Peyer's patch (tissue), 4 donors: ENCODE data around the gene STRADB.
A peak's percentile ranks its signal among the peaks of the same experiment; 100 is the strongest.

Experiments used
- CTCF ChIP-seq, 6 experiments: fragments of 450-650 bp in 4 of 6; fragments of 200-600 bp in 2 of 6; sonication (generic) in 1 of 6; IDR thresholded peaks; one replicate each; pipeline ENCODE4 v1.5.1; 2017 to 2019; ENCODE audit warnings: antibody characterized with exemption in 6 of 6, mild to moderate bottlenecking in 3 of 6, moderate library complexity in 1 of 6
- POLR2A ChIP-seq, 2 donors: fragments of 450-650 bp; IDR thresholded peaks; one replicate each; pipeline ENCODE4 v1.5.1; 2017; ENCODE audit warnings: antibody characterized with exemption in 2 of 2, mild to moderate bottlenecking in 2 of 2, moderate library complexity in 2 of 2

- peak in 3 of 6 experiments; percentile 28 to 60 (median 38) for TF ChIP-seq CTCF (IDR thresholded peaks at IDR 0.05)
- TF ChIP-seq POLR2A (IDR thresholded peaks at IDR 0.05): no peak
Measured at GRCh38 chr2:201419057-201419635, 32.4 kb upstream of the STRADB start.
